Activated T-cell treated with anti-CD3 and anti-CD28 coated beads, Interleukin-2, amount 50 U/mL, for 72 hours (primary cell): ENCODE data around the gene VPS33A. TPM values are rescaled to one million over a fixed set of nuclear protein-coding genes. Genes with fewer than 3 reads are reported as not detected.

Experiments used
- total RNA-seq, 2 donors: library from RNA; stranded (reverse); gene quantifications; one replicate each; pipeline ENCODE4 v1.2.3, GENCODE V29; 2022

The VPS33A gene
- total RNA-seq, 2 donors from 2014 or later = 23.5 to 24.1 TPM

Other genes starting within 250 kb of the VPS33A start
- gene BCL7A, start 244.6 kb downstream of the VPS33A start, total RNA-seq = 10 to 100 TPM in 1 of 2 donors, 1 to 10 TPM in 1; 6.4 to 12.2 TPM
- 10 to 100 TPM; 17.1 to 17.5 TPM for gene MLXIP, start 187.7 kb downstream of the VPS33A start, total RNA-seq
- 1 to 10 TPM; 4.0 to 8.0 TPM for gene IL31, start 92.3 kb downstream of the VPS33A start, total RNA-seq
- gene LRRC43, start 83.4 kb downstream of the VPS33A start, total RNA-seq = 1 to 10 TPM in 1 of 2 donors, under 1 TPM in 1; 0.74 to 1.2 TPM
- gene B3GNT4, start 62.8 kb downstream of the VPS33A start, total RNA-seq = 1 to 10 TPM in 1 of 2 donors, under 1 TPM in 1; 0.55 to 1.1 TPM
- gene DIABLO, start 40.4 kb downstream of the VPS33A start, total RNA-seq = 10 to 100 TPM; 48.4 to 51.3 TPM
- gene CLIP1, start 156.2 kb upstream of the VPS33A start, total RNA-seq = 100 to 1,000 TPM in 1 of 2 donors, 10 to 100 TPM in 1; 87.3 to 108 TPM
- gene ZCCHC8, start 234.4 kb upstream of the VPS33A start, total RNA-seq = 10 to 100 TPM; 50.7 to 53.9 TPM